ENCODE measurements around the gene IQGAP1.

DNA sequence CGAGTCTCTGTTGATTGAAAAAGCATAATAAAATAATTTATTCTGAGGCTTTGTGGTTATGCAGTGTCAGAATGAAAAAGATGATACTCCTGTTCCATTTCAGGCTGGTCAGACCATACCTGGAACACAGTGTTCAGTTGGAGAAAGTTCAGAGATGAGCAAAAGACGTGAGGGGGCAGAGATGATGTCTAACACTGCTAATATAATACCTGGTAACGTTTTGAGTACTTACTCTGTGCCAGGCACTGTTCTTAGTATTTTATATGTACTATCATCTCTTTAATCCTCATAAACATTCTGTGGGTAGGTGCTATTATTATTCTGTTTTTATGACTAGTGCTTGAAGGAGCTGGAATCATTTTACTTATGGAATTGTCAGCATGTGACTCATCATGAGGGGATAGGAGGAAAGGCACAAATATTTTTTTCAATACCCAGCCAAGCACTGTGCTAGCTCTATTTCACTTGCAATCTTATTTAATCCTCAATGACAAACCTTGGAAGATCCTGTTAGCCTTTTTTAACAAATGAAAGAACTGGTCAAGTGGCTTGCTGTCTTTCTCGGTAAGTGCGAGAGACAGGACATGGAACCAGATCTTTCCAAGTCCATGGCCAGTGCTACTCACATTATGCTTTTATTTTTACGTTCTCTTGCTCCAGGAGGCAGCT, 31.8 kb downstream of the IQGAP1 start:
- TF ChIP-seq, protein P1, sequence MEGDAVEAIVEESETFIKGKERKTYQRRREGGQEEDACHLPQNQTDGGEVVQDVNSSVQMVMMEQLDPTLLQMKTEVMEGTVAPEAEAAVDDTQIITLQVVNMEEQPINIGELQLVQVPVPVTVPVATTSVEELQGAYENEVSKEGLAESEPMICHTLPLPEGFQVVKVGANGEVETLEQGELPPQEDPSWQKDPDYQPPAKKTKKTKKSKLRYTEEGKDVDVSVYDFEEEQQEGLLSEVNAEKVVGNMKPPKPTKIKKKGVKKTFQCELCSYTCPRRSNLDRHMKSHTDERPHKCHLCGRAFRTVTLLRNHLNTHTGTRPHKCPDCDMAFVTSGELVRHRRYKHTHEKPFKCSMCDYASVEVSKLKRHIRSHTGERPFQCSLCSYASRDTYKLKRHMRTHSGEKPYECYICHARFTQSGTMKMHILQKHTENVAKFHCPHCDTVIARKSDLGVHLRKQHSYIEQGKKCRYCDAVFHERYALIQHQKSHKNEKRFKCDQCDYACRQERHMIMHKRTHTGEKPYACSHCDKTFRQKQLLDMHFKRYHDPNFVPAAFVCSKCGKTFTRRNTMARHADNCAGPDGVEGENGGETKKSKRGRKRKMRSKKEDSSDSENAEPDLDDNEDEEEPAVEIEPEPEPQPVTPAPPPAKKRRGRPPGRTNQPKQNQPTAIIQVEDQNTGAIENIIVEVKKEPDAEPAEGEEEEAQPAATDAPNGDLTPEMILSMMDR (conservative IDR thresholded peaks at IDR 0.05): no peak
- TF ChIP-seq ZFX (IDR thresholded peaks at IDR 0.05): no peak

Measured in C4-2B (cell line).